ENCODE results near the gene TLCD3A. TPM values are rescaled to one million over a fixed set of nuclear protein-coding genes. Genes with fewer than 3 reads are reported as not detected.
A peak's percentile ranks its signal among the peaks of the same experiment; 100 is the strongest.

TLCD3A gene
- total RNA-seq, 2 experiments from 2014 or later: 8.3 to 11.7 TPM

GRCh38 chr17:699345-699744 is 33.1 kb upstream of the TLCD3A start:
- ChIA-PET POLR2A (no interaction called here), CTCF (ENCODE audit: unreplicated experiment) (interaction anchor here (0.5 to 0.6 kb wide), 2 partner anchors 279 to 287 kb away, joined by 3 read pairs; no protein-coding TSS in a partner anchor)
- Histone ChIP-seq H3K4me1 (ENCODE audit: insufficient read depth, low read length, poor library complexity, severe bottlenecking) (no peaks in the 10 kb centered on the region), H3K9me2 (ENCODE audit: insufficient read depth, low read length) (no peaks in the 10 kb centered on the region), H3K9me3 (ENCODE audit: low read length) (no peaks in the 10 kb centered on the region), H3K36me3 (ENCODE audit: insufficient read depth, low read length) (peaks cover 33% of the 10 kb centered on the region), H3K79me2 (ENCODE audit: insufficient read depth, low read depth, low read length) (no peaks in the 10 kb centered on the region), H2AFZ (ENCODE audit: low read length) (no peak overlapping the region), H3K4me3 (ENCODE audit: low read depth, low read length, poor library complexity, severe bottlenecking) (no peak overlapping the region), H4K20me1 (ENCODE audit: insufficient read depth, low read length) (0 out of 2 replicates have a peak, but pooled peaks cover 2% of the 10 kb centered on the region), H3K4me2 (ENCODE audit: low read length) (no peak overlapping the region), H3K27ac (ENCODE audit: low read depth, low read length, poor library complexity, severe bottlenecking) (no peak overlapping the region)
- no TSS peak for BruUV-seq (replicated peaks)
- TF ChIP-seq CTCF (conservative IDR thresholded peaks at IDR 0.05; ENCODE audit: low read length) (no peak), EZH2phosphoT487 (IDR thresholded peaks at IDR 0.05; ENCODE audit: borderline replicate concordance, low read depth, low read length) (no peak)
- intact Hi-C loops (cut with micrococcal nuclease; ENCODE audit: unreplicated experiment): loop anchor here (10.0 kb wide), 1 partner anchor 305 kb away; no protein-coding TSS in a partner anchor
- no peak for DNase-seq (ENCODE audit: low spot score)

- peak; percentile 52 for DNase-seq (ENCODE audit: low spot score)
- no peak overlapping the region for H2AFZ ChIP-seq (ENCODE audit: low read length)
- no peaks in the 10 kb centered on the region for H3K79me2 ChIP-seq (ENCODE audit: insufficient read depth, low read depth, low read length)
- H3K4me3 ChIP-seq (ENCODE audit: low read depth, low read length, poor library complexity, severe bottlenecking): no peak overlapping the region
- no peak overlapping the region for H3K27ac ChIP-seq (ENCODE audit: low read depth, low read length, poor library complexity, severe bottlenecking)
- H3K4me2 ChIP-seq (ENCODE audit: low read length): no peak overlapping the region
- ChIA-PET CTCF (ENCODE audit: unreplicated experiment) (interaction anchor here (0.9 kb wide), 1 partner anchor 288 kb away, joined by 6 read pairs; no protein-coding TSS in a partner anchor), POLR2A (interaction anchor here (0.6 to 1.6 kb wide), 2 partner anchors 34 to 284 kb away, joined by 3 read pairs; no protein-coding TSS in a partner anchor)
- intact Hi-C loops (cut with micrococcal nuclease; ENCODE audit: unreplicated experiment): loop anchor here (1.0 kb wide), 1 partner anchor 288 kb away; no protein-coding TSS in a partner anchor
- 0 out of 2 replicates have a peak, but pooled peaks cover 5% of the 10 kb centered on the region for H4K20me1 ChIP-seq (ENCODE audit: insufficient read depth, low read length)
- H3K9me3 ChIP-seq (ENCODE audit: low read length): no peaks in the 10 kb centered on the region
- no TSS peak for BruUV-seq (replicated peaks)
- H3K36me3 ChIP-seq (ENCODE audit: insufficient read depth, low read length): peaks cover 24% of the 10 kb centered on the region
- H3K9me2 ChIP-seq (ENCODE audit: insufficient read depth, low read length): no peaks in the 10 kb centered on the region
- TF ChIP-seq CTCF (conservative IDR thresholded peaks at IDR 0.05; ENCODE audit: low read length) (peak; percentile 89), EZH2phosphoT487 (IDR thresholded peaks at IDR 0.05; ENCODE audit: borderline replicate concordance, low read depth, low read length) (no peak)
- H3K4me1 ChIP-seq (ENCODE audit: insufficient read depth, low read length, poor library complexity, severe bottlenecking): no peaks in the 10 kb centered on the region
Measured at GRCh38 chr17:700504-701094, 31.8 kb upstream of the TLCD3A start.
